ENCODE data around the gene PTPRCAP.
A peak's percentile ranks its signal among the peaks of the same experiment; 100 is the strongest.

Gene PTPRCAP

DNA sequence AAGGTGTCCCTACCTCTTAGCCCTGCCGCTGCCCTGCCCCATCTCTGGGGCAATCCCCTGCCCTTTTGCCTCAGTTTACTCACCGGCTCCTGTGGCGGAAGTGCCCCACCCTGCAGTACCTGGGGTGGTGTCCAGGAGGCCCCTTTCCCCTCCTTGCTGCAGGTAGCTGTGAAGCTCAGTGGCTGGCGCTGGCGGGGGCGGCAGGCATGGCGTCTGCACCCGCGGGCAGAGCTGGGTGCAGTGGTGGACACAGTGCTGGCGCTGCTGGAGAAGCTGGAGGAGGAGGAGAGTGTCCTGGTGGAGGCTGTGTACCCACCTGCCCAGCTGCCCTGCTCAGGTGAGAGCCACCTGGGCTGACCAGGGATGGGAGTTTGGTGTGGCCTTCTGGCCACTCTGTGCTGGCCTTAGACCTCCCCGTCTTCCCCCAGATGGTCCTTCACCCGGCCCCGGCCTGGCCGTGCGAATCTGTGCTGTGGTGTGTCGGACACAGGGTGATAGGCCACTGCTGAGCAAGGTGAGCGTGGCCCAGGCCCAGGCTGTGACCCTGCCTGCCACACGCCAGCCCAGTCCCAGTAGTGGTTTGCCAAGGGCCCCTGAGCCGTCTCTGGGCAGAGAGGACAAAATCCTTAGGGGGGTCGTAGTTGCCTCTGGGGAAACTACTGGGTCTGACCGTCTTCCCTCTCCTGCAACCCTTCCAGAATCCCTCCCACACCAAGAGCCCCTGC, 18.0 kb downstream of the PTPRCAP start:
- Histone ChIP-seq H3K36me3 (replicated peaks; ENCODE audit: insufficient read depth, low read length) (no peaks in the 10 kb centered on the region), H3K4me1 (ENCODE audit: low read length) (peaks cover 17% of the 10 kb centered on the region; the same call in 1 of the 2 replicates), H2AFZ (ENCODE audit: low read length) (no peak overlapping the region), H3K79me2 (ENCODE audit: low read length) (no peaks in the 10 kb centered on the region), H3K9ac (ENCODE audit: low read length) (no peak overlapping the region), H3K27ac (ENCODE audit: low read length) (no peak overlapping the region), H3K4me3 (ENCODE audit: low read length) (no peak overlapping the region), H3K4me2 (ENCODE audit: low read depth, low read length) (peak overlapping the region; percentile 25; the same call in 1 of the 2 replicates), H3F3A (ENCODE audit: insufficient read depth, low read length) (no peaks in the 10 kb centered on the region), H4K20me1 (ENCODE audit: insufficient read depth, low read length) (no peaks in the 10 kb centered on the region), H3K9me2 (replicated peaks; ENCODE audit: insufficient read depth, low read length) (no peaks in the 10 kb centered on the region), H3K27me3 (replicated peaks; ENCODE audit: insufficient read depth, low read length) (peaks cover 6% of the 10 kb centered on the region; the same call in 1 of the 2 replicates), H3K9me3 (replicated peaks; ENCODE audit: insufficient read depth, low read length) (no peaks in the 10 kb centered on the region)
- TF ChIP-seq EZH2phosphoT487 (IDR thresholded peaks at IDR 0.05; ENCODE audit: low read length) (no peak), EZH2 (optimal IDR thresholded peaks at IDR 0.05; ENCODE audit: low read depth, low read length) (no peak), CTCF (IDR thresholded peaks at IDR 0.05; ENCODE audit: low read length) (no peak)
- DNase-seq: no peak

GRCh38 chr11:67418476-67419281, 18.8 kb downstream of the PTPRCAP start:
- H2AFZ ChIP-seq (ENCODE audit: low read length): 0 out of 2 replicates have a peak overlapping the region, but pooled peaks have one; percentile 38
- H3K27me3 ChIP-seq (replicated peaks; ENCODE audit: insufficient read depth, low read length): peaks cover 6% of the 10 kb centered on the region; the same call in 1 of the 2 replicates
- H4K20me1 ChIP-seq (ENCODE audit: insufficient read depth, low read length): no peaks in the 10 kb centered on the region
- no peaks in the 10 kb centered on the region for H3F3A ChIP-seq (ENCODE audit: insufficient read depth, low read length)
- peak overlapping the region; percentile 1; the same call in 1 of the 2 replicates for H3K9ac ChIP-seq (ENCODE audit: low read length)
- peaks cover 17% of the 10 kb centered on the region; the same call in 1 of the 2 replicates for H3K4me1 ChIP-seq (ENCODE audit: low read length)
- no peaks in the 10 kb centered on the region for H3K36me3 ChIP-seq (replicated peaks; ENCODE audit: insufficient read depth, low read length)
- H3K9me2 ChIP-seq (replicated peaks; ENCODE audit: insufficient read depth, low read length): no peaks in the 10 kb centered on the region
- no peaks in the 10 kb centered on the region for H3K9me3 ChIP-seq (replicated peaks; ENCODE audit: insufficient read depth, low read length)
- no peak for TF ChIP-seq EZH2 (optimal IDR thresholded peaks at IDR 0.05; ENCODE audit: low read depth, low read length)
- TF ChIP-seq CTCF (IDR thresholded peaks at IDR 0.05; ENCODE audit: low read length): no peak
- no peak for TF ChIP-seq EZH2phosphoT487 (IDR thresholded peaks at IDR 0.05; ENCODE audit: low read length)
- no peaks in the 10 kb centered on the region for H3K79me2 ChIP-seq (ENCODE audit: low read length)
- H3K4me3 ChIP-seq (ENCODE audit: low read length): no peak overlapping the region
- H3K4me2 ChIP-seq (ENCODE audit: low read depth, low read length): peak overlapping the region; percentile 25; the same call in 1 of the 2 replicates
- peak overlapping the region; percentile 3; the same call in 1 of the 2 replicates for H3K27ac ChIP-seq (ENCODE audit: low read length)
- peak; percentile 43 for DNase-seq

DNA sequence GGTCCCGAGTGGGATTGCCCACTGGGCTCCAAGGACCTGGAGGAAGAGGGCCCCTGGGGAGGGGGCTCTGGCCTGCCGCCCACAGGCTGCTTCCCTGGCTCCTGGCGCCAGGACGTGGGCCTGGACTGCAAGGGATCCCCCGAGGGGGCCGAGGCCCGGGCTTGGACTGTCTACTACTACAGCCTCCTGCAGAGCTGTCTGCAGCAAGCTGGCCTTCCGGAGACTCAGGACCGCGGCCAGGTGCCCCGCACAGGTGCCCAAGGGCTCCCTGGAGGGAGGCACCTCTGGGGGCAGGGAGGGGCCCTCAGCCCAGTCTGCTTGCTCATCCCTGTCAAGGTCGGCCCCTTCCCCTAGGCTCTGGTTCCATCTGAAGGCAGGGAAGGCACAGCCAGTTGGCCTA, 20.1 kb downstream of the PTPRCAP start:
- H2AFZ ChIP-seq (ENCODE audit: low read length): no peak overlapping the region
- no peak overlapping the region for H3K4me3 ChIP-seq (ENCODE audit: low read length)
- no peaks in the 10 kb centered on the region for H3K9me2 ChIP-seq (replicated peaks; ENCODE audit: insufficient read depth, low read length)
- DNase-seq: no peak
- no peak overlapping the region for H3K9ac ChIP-seq (ENCODE audit: low read length)
- no peaks in the 10 kb centered on the region for H3K36me3 ChIP-seq (replicated peaks; ENCODE audit: insufficient read depth, low read length)
- no peaks in the 10 kb centered on the region for H3F3A ChIP-seq (ENCODE audit: insufficient read depth, low read length)
- no peaks in the 10 kb centered on the region for H3K79me2 ChIP-seq (ENCODE audit: low read length)
- peaks cover 17% of the 10 kb centered on the region; the same call in 1 of the 2 replicates for H3K4me1 ChIP-seq (ENCODE audit: low read length)
- TF ChIP-seq EZH2 (optimal IDR thresholded peaks at IDR 0.05; ENCODE audit: low read depth, low read length): no peak
- TF ChIP-seq CTCF (IDR thresholded peaks at IDR 0.05; ENCODE audit: low read length): no peak
- no peak for TF ChIP-seq EZH2phosphoT487 (IDR thresholded peaks at IDR 0.05; ENCODE audit: low read length)
- no peaks in the 10 kb centered on the region for H4K20me1 ChIP-seq (ENCODE audit: insufficient read depth, low read length)
- no peak overlapping the region for H3K4me2 ChIP-seq (ENCODE audit: low read depth, low read length)
- H3K27me3 ChIP-seq (replicated peaks; ENCODE audit: insufficient read depth, low read length): peaks cover 6% of the 10 kb centered on the region; the same call in 1 of the 2 replicates
- no peak overlapping the region for H3K27ac ChIP-seq (ENCODE audit: low read length)
- H3K9me3 ChIP-seq (replicated peaks; ENCODE audit: insufficient read depth, low read length): no peaks in the 10 kb centered on the region

Data from MM.1S (cell line).